ENCODE results near the gene PIK3R2.
"Not testable (repeated sequence)": the region's sequence is repeated elsewhere in the genome, so short reads cannot be mapped to it uniquely, and the experiment has no call there.

The PIK3R2 gene

DNA sequence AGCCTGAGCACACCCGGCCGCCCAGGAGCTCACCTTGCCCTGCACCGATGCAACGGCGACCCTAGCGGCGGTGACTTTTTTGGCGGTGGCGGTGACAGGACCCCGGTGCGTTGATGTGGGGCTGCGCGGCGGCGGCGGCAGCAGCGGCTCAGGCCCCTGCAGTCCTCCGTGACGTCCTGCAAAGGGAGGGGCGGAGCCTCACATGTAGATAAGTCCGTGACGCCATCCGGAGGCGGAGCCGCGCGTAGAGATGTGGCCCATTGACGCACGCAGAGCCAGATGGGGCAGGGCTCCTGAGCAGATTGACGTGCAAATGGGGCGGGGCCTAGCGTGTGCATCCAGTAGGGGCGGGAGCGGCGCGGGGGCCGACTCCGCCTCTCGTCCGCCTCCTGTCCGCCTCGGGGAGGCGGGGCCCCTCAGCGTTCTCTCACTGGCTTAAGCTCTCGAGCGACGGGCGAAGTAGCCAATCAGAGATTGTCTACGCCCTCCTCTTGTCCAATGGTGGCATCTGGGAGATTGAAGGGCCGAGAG, 51.0 kb downstream of the PIK3R2 start, which contains the start of gene RAB3A:
Gene RAB3A, minus strand, starts transcription at position 180 of the 531 bp plus-strand sequence. CDS start 1,302 bp downstream, outside the sequence.
- DNase-seq (ENCODE audit: low read depth) = peak; percentile 99

DNA sequence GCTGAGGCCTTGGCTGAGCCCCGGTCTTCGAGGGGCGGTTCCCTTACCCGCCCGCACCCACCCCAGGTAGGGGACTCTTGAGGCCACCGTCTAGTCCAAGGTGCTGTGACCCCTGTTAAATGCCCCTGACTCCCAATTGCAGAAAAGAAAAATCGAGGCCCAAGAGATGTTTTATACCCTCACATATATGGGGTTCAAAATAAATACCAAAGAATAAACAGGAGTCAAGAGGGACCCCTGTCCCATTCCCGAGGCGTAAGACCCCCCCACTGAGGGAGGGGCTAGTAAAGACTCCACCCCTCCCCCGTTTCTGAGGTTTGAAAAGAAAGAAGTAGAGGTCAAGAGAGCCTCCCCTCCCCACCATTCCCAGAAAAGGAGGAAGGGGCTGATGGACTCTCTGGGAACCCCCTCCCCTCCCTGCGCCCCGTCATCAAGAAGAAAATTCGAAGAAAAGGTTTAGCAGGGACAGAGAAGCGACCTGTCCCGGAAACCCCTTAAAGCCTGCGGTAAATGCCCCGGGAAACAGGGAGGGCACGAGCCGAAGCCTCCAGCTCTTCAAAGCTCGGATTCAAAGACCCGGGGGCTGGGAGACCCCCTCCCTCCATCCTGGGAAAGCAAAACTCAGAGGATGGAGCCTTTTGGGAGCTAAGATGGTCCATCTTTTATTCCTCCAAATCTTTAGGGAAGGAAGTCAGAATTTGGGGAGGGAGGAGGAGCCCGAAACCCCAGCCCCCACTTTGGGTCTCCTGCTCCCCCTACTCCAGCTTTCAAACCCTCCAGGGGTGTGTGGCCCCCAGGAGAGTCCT, 51.6 kb downstream of the PIK3R2 start:
- DNase-seq (ENCODE audit: low read depth) = no peak

GRCh38 chr19:18205200-18205892, 52.4 kb downstream of the PIK3R2 start:
- DNase-seq (ENCODE audit: low read depth) = no peak

- no peak for DNase-seq (ENCODE audit: low read depth)
Observed at GRCh38 chr19:18206018-18206417, 53.1 kb downstream of the PIK3R2 start.

DNA sequence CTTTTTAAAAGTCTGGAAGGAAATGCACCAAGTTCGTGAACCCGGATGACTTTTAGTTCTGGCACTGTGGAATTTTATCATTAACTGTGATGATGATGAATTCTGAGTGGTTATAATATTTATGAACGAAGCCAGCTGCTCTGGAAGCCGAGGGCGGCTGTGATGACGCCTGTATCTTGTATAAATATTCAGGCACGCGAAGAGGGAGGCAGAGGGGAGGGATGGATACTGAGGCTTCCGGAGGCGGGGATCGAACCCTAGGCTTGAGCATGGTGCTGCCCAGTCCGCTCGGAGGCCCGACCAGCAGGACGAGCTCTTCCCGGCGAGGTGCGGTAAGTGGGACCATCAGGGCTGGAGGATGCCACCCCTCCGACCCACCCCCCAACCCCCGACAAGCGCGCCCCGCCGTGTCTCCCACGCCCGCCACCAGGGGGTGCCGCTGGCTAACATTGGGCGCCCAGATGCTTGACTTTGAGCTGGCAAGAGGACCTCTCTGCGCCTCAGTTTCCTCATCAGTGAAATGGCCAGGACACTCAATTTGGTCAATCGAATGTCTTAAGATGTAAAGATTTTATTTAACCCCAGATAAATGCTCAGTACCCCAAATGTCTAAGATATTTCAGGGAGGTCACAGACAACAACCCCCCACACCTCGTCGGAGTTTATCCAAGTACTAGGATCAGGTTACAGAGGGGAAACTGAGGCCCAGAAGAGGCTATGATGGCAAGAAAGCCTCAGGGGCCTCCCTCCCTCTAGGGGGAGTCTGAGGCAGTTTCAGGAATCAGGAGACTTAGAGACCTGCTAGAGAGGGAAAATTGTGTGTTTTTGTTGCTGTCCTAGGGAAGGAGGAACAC, 55.4 kb downstream of the PIK3R2 start:
- peak; percentile 61 for DNase-seq (ENCODE audit: low read depth)

DNA sequence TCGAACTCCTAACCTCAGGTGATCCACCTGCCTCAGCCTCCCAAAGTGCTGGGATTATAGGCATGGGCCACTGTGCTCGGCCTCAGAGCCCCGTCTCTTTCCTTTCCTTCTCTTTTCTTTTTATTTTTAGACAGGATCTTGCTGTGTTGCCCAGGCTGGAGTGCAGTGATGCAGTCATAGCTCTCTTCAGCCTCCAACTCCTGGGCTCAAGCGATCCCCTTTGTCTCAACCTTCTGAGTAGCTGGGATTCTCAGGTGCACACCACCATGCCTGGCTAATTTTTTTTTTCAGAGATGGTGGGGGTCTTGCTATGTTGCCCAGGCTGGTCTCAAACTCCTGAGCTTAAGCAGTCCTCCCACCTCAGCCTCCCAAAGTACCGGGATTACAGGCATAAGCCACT, 56.9 kb downstream of the PIK3R2 start:
- DNase-seq (ENCODE audit: low read depth) = not testable (repeated sequence)

GRCh38 chr19:18211683-18212082, 58.7 kb downstream of the PIK3R2 start:
- no peak for DNase-seq (ENCODE audit: low read depth)

DNA sequence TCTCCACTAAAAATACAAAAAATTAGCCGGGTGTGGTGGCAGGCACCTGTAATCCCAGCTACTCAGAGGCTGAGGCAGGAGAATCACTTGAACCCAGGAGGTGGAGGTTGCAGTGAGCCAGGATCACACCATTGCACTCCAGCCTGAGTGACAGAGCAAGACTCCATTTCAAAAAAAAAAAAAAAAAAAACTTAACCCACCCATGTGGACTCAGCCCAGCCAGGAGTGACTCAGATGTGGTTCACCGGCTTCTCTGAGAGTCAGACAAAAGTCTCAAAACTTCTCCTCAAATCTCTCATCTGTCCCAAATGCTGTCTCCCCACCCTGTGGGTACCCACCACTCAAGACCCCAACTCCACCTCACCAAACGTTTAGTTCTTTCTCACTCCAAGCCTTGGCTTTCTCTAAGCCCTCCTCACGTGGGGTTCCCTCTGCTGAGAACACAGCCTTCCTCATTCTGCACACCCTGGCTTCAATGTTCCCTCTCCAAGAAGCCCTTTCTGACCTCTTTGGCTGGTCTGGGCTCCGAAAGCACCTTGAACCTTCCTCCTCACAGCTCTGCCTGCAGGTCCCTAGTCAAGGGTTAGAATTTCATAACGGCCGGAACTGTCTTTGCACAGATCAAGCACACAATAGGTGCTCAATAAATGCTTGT, 61.9 kb downstream of the PIK3R2 start:
- no peak for DNase-seq (ENCODE audit: low read depth)

DNA sequence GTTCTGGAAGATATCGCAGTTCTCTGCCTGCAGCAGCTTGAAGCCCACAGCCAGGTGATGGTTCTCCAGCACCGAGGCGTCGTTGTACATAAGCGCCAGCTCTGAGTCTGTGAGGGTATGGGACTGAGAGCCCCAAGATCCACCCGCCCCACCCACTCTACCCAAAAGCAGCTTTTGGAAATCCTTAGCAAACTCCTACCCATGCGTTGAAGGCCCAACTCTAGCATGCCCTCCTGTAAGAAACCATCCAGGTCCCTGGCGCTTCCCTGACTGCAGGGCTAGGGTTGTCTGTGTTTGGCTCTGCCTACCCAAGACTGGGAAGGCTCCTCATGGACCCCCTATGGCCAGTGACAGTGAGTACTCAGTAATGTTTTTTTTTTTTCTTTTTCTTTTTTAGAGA, 63.8 kb downstream of the PIK3R2 start:
- DNase-seq (ENCODE audit: low read depth) = no peak

DNA sequence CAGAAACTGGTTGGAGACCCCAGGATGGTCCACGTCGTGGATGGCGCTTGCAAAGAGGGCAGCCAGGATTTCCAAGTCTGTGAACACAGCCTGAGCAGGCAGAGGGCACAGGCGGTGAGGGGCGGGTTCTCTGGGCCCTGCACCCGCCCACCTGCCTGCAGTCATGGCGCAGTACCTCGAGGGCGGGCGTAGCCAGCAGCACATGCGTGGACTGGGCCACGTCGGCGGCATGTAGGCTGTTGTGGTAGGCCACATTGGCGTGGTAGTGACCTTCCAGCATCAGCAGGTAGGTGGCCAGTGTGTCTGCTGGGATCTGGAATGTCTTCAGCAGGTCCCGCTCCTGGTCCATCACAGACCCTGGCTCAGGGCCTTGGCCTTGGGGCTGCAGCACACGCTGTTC, 65.2 kb downstream of the PIK3R2 start:
- DNase-seq (ENCODE audit: low read depth) = no peak

DNA sequence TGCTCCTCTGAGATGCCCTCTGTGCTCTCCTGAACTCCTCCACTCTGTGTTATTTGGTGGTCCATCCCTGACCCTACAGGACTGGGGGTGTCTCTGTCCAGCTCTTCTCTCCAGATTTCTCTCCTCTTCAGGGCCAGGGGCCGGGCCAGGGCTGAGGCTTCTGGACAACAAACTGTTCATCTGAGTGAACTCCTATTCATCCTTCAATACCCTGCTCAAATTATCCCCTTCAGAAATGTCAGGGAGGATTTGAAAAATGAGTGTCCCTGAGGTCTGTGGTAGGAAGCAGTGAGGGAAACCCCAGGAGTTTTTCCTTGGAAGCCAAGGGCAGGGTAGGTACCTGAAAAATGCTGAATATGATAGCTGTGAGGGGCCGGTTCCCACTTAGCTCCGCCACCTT, 65.6 kb downstream of the PIK3R2 start:
- DNase-seq (ENCODE audit: low read depth) = no peak
